ENCODE data around the gene CLDN6.
A peak's percentile ranks its signal among the peaks of the same experiment; 100 is the strongest.

The CLDN6 gene

DNA sequence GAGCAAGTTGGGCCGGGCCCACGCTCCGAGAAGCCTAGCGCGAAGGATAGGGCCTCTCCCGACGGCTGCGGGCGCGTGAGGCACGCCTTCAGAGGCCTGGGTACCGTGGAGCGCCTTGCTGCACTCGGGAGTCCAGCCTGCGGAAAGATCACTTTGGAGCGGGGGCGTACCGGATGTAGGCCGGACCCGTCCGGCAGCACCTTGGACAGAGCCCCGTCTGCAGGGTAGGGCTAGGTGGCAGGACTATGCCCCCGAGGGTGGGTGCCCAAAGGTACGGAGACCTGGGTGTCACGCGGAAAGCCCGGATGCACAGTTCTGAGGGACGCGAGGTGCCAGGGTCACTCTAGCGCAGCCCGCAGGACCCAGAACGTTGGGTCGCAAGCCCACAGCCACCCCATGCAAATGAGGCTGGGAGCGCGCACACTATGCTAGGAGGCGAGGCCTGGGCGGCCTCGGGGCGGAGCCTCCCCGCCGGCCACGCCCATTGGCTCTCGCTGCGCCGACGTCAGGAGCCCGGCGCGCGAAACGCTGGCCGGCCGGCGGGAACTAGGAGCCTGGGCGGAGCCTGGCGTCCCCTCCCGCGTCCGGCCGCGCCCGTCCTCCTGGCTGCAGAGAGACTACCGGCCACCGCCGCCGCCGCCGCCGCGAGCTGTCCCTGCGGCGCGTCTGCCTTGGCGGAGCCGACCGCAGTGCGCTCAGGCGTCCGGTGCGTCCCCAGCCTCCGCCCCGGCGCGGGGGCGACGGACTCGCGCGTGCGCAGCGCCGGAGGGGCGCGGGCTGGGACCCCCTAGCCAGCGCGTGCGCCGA, 49.0 kb downstream of the CLDN6 start, which contains the start of gene PAQR4:
Gene PAQR4 (plus strand): TSS at position 611 of the 807 bp plus-strand sequence. CDS start 327 bp downstream, outside the sequence.
- peak; percentile 98 for DNase-seq (ENCODE audit: insufficient read length, low spot score)
- TF ChIP-seq TAF1 (IDR thresholded peaks at IDR 0.05; ENCODE audit: low read depth, low read length) (peak; percentile 33; the same call in 1 of the 2 replicates), POLR2AphosphoS5 (IDR thresholded peaks at IDR 0.05; ENCODE audit: low read depth, low read length) (no peak), POLR2A (IDR thresholded peaks at IDR 0.05; ENCODE audit: low read depth, low read length) (no peak), SPI1 (IDR thresholded peaks at IDR 0.05; ENCODE audit: low read depth, low read length) (no peak), POU2F2 (IDR thresholded peaks at IDR 0.05; ENCODE audit: low read depth, low read length) (peak; percentile 90)
- FAIRE-seq, result peak; percentile 99

DNA sequence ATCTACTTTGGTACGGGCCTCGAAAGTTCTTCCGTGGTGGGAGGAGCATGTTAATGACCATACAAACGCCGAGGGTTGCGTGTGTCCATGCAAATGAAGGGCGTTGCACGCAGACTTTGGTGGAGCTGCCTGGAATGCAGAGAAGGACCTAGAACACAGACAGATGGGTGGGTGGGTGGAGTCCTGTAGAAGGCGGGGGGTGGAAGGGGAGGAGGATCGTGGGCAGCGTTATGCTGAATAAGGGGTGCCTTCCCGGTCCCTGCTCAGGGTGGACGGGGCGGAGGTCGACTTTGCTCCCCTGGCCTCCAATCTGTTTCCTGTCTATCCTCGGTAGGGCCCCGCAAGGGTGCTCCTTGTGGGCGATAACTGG, 49.6 kb downstream of the CLDN6 start:
- no peak for FAIRE-seq
- DNase-seq (ENCODE audit: insufficient read length, low spot score), result no peak
- TF ChIP-seq POU2F2 (IDR thresholded peaks at IDR 0.05; ENCODE audit: low read depth, low read length) (peak; percentile 48; the same call in 1 of the 2 replicates), SPI1 (IDR thresholded peaks at IDR 0.05; ENCODE audit: low read depth, low read length) (no peak), POLR2A (IDR thresholded peaks at IDR 0.05; ENCODE audit: low read depth, low read length) (no peak), PAX5 (IDR thresholded peaks at IDR 0.05; ENCODE audit: insufficient read depth, low read length, severe bottlenecking) (no peak), TAF1 (IDR thresholded peaks at IDR 0.05; ENCODE audit: low read depth, low read length) (no peak)

DNA sequence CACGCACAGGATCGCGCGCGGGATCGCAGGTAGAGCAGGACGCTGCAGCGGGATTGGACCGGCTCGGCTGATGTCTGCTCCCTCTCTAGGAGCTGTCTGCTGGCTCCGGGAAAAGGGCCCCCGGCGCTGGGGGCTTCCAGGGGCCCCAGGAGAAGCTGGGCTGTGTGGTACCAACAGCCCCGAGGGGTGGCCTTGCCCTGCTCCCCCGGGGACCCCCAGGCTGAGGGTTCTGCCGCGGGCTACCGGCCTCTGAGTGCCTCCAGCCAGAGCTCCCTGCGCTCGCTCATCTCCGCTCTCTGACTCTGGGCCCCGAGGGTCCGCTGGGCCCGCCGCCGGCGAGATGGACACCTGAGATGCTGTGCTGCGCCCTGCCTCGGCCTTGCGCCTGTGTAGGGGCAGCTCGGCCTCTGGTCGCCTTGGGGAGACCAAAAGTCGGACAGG, 50.2 kb downstream of the CLDN6 start:
- no peak for DNase-seq (ENCODE audit: insufficient read length, low spot score)
- TF ChIP-seq SPI1 (IDR thresholded peaks at IDR 0.05; ENCODE audit: low read depth, low read length) (no peak), POU2F2 (IDR thresholded peaks at IDR 0.05; ENCODE audit: low read depth, low read length) (no peak), TAF1 (IDR thresholded peaks at IDR 0.05; ENCODE audit: low read depth, low read length) (no peak), PAX5 (IDR thresholded peaks at IDR 0.05; ENCODE audit: insufficient read depth, low read length, severe bottlenecking) (no peak), POLR2AphosphoS5 (IDR thresholded peaks at IDR 0.05; ENCODE audit: low read depth, low read length) (no peak), POLR2A (IDR thresholded peaks at IDR 0.05; ENCODE audit: low read depth, low read length) (no peak)
- no peak for FAIRE-seq

DNA sequence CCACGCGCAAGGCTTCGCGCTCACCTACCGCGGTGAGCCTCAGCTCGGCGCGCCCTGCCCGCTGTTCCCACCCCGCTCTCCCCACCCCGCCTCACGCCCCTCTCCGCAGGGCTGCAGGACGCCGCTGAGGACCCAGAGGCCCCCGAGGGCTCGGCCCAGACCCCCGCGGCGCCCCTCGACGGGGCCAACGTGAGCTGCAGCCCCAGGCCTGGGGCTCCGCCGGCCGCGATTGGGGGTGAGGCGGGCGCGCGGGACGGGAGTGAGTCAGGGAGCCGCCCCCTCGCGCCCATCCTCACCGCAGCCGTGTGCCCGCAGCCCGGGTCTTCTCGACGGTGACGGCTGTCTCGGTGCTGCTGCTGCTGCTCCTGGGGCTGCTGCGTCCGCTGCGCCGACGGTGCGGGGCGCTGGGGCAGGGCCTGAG, 50.8 kb downstream of the CLDN6 start:
- TF ChIP-seq POLR2A (IDR thresholded peaks at IDR 0.05; ENCODE audit: low read depth, low read length), result no peak
- TF ChIP-seq TAF1 (IDR thresholded peaks at IDR 0.05; ENCODE audit: low read depth, low read length), result no peak
- TF ChIP-seq SPI1 (IDR thresholded peaks at IDR 0.05; ENCODE audit: low read depth, low read length), result no peak
- TF ChIP-seq PAX5 (IDR thresholded peaks at IDR 0.05; ENCODE audit: insufficient read depth, low read length, severe bottlenecking), result no peak
- TF ChIP-seq POU2F2 (IDR thresholded peaks at IDR 0.05; ENCODE audit: low read depth, low read length), result no peak
- FAIRE-seq, result no peak
- no peak for DNase-seq (ENCODE audit: insufficient read length, low spot score)

DNA sequence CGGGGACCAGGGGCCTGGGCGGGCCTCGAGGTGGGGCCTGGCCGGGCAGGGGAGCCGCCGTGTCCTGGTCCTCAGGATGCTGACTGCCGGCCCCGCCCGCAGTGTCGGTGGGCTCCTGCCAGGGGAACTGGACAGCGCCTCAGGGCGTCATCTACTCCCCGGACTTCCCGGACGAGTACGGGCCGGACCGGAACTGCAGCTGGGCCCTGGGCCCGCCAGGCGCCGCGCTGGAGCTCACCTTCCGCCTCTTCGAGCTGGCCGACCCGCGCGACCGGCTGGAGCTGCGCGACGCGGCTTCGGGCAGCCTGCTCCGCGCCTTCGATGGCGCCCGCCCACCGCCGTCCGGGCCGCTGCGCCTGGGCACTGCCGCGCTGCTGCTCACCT, 51.2 kb downstream of the CLDN6 start:
- no peak for DNase-seq (ENCODE audit: insufficient read length, low spot score)
- TF ChIP-seq POLR2A (IDR thresholded peaks at IDR 0.05; ENCODE audit: low read depth, low read length), result no peak
- no peak for TF ChIP-seq TAF1 (IDR thresholded peaks at IDR 0.05; ENCODE audit: low read depth, low read length)
- no peak for TF ChIP-seq SPI1 (IDR thresholded peaks at IDR 0.05; ENCODE audit: low read depth, low read length)
- no peak for TF ChIP-seq POLR2AphosphoS5 (IDR thresholded peaks at IDR 0.05; ENCODE audit: low read depth, low read length)
- TF ChIP-seq POU2F2 (IDR thresholded peaks at IDR 0.05; ENCODE audit: low read depth, low read length), result no peak
- TF ChIP-seq PAX5 (IDR thresholded peaks at IDR 0.05; ENCODE audit: insufficient read depth, low read length, severe bottlenecking), result no peak
- no peak for FAIRE-seq

DNA sequence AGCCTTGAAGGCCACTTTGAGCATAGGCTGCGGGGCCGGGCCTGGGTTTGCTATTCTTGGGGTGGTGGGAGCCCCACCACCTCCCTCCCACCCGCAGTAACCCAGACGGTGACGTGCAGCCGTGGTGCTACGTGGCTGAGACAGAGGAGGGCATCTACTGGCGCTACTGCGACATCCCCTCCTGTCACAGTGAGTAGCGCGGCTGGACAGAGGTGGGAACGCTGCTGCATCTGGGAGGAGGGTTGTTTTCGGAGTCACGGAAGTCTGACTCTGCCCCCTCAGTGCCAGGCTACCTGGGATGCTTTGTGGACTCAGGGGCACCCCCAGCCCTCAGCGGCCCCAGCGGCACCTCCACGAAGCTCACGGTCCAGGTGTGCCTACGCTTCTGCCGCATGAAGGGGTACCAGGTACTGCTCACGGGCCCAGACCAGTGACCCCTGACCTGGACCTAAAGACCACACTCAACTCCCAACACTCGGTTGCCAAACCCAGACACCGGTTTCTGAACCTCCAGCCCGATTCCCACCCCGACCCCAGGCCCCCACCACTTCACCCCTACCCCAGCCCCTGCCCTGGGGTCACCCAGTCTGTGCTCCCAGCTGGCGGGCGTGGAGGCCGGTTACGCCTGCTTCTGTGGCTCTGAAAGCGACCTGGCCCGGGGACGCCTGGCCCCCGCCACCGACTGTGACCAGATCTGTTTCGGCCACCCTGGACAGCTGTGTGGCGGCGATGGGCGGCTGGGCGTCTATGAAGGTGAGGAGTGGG, 51.8 kb downstream of the CLDN6 start:
- DNase-seq (ENCODE audit: insufficient read length, low spot score) (no peak), FAIRE-seq (no peak)
- TF ChIP-seq PAX5 (IDR thresholded peaks at IDR 0.05; ENCODE audit: insufficient read depth, low read length, severe bottlenecking) (no peak), POLR2AphosphoS5 (IDR thresholded peaks at IDR 0.05; ENCODE audit: low read depth, low read length) (no peak), TAF1 (IDR thresholded peaks at IDR 0.05; ENCODE audit: low read depth, low read length) (no peak), POLR2A (IDR thresholded peaks at IDR 0.05; ENCODE audit: low read depth, low read length) (no peak), SPI1 (IDR thresholded peaks at IDR 0.05; ENCODE audit: low read depth, low read length) (no peak), POU2F2 (IDR thresholded peaks at IDR 0.05; ENCODE audit: low read depth, low read length) (no peak)
